ENCODE results near the gene NAP1L1. TPM values are rescaled to one million over a fixed set of nuclear protein-coding genes. Genes with fewer than 3 reads are reported as not detected.
A peak's percentile ranks its signal among the peaks of the same experiment; 100 is the strongest.

Gene NAP1L1
- total RNA-seq, 6 experiments from 2014 or later = 473 to 573 (median 520) TPM

DNA sequence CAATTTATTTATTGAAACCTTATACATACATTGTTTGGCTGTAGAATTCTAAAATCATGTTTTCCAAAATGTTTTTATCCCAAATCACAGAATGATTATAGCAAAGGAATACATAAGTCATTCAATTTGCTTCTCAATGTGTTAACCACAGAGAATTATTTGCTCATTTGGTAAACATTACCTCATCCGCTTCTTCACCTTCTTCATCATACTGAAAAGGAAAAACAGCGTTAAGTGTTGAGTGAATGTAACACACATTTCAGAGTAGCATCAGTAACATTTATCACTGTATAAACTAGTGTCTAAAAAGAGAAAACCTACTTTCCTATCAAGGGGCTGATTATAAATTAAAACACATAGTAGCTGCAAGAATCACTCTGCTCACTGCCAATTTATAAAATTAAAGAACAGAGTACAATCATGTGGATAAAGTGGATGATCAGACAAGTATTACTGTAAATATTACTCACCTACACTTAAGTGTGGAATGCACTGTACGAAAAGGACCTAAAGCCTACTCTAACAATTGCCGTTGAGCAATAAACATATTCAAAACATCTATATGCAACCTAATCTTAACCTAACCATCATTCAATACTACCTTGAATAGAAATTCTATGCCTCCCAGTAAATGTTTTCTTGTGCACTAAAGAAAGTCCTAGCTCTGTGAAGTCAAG, 34.8 kb downstream of the NAP1L1 start:
- H3K27ac Mint-ChIP-seq = no peak overlapping the region
- TF ChIP-seq, protein P1, sequence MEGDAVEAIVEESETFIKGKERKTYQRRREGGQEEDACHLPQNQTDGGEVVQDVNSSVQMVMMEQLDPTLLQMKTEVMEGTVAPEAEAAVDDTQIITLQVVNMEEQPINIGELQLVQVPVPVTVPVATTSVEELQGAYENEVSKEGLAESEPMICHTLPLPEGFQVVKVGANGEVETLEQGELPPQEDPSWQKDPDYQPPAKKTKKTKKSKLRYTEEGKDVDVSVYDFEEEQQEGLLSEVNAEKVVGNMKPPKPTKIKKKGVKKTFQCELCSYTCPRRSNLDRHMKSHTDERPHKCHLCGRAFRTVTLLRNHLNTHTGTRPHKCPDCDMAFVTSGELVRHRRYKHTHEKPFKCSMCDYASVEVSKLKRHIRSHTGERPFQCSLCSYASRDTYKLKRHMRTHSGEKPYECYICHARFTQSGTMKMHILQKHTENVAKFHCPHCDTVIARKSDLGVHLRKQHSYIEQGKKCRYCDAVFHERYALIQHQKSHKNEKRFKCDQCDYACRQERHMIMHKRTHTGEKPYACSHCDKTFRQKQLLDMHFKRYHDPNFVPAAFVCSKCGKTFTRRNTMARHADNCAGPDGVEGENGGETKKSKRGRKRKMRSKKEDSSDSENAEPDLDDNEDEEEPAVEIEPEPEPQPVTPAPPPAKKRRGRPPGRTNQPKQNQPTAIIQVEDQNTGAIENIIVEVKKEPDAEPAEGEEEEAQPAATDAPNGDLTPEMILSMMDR (IDR thresholded peaks at IDR 0.05) = no peak
- no peaks in the 10 kb centered on the region for H3K27me3 Mint-ChIP-seq (ENCODE audit: insufficient read depth)
- no peaks in the 10 kb centered on the region for H3K9me3 Mint-ChIP-seq
- peaks cover 21% of the 10 kb centered on the region for H3K4me1 Mint-ChIP-seq (ENCODE audit: low read depth)
- DNase-seq = no peak
- H3K4me3 Mint-ChIP-seq = no peak overlapping the region
- peaks cover 54% of the 10 kb centered on the region for H3K36me3 Mint-ChIP-seq (ENCODE audit: low read depth)

DNA sequence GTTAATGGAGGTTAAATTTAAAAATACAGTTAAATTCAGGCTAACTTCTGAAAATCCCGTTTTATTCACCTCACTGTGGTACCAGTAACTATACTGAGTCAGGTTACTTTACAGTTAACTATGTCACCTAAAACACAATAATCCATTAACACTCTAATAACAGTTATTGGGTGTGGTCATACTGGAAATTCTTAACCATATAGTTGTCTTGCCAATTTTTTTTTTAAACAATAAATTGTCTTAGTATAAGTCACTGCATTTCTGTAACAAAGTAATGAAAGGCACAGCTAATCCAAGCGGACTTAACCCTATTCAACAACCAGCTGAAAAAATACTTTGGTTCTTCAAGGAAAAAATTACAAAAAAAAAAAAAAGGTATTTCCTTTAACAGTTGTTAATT, 36.7 kb downstream of the NAP1L1 start:
- no peak overlapping the region for H3K4me3 Mint-ChIP-seq
- H3K4me1 Mint-ChIP-seq (ENCODE audit: low read depth) = peaks cover 16% of the 10 kb centered on the region
- H3K36me3 Mint-ChIP-seq (ENCODE audit: low read depth) = peaks cover 50% of the 10 kb centered on the region
- H3K27ac Mint-ChIP-seq = no peak overlapping the region
- H3K27me3 Mint-ChIP-seq (ENCODE audit: insufficient read depth) = no peaks in the 10 kb centered on the region
- TF ChIP-seq, protein P1 (IDR thresholded peaks at IDR 0.05) = no peak
- no peak for DNase-seq
- H3K9me3 Mint-ChIP-seq = no peaks in the 10 kb centered on the region

DNA sequence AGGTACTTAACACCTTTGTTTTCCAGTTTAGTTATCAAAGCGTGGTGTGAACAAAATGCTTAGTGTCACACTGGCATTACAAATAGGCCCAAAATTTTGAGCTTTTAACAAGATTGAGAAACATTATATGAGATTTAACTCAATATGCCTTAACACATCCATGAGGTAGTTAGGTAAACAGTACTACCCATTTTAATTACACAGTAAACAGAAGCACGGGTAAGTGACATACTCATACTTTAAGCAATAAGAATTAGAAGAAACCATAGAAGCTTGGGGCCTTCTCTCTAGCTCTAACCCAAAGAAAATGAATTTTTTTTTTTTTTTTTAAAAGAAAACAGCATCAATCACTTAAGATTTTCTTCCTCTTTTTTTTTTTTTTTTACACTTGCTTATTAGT, 37.4 kb downstream of the NAP1L1 start:
- Mint-ChIP-seq H3K36me3 (ENCODE audit: low read depth) (peaks cover 45% of the 10 kb centered on the region), H3K27me3 (ENCODE audit: insufficient read depth) (no peaks in the 10 kb centered on the region), H3K4me1 (ENCODE audit: low read depth) (peaks cover 9% of the 10 kb centered on the region), H3K27ac (peak overlapping the region; percentile 12; the same call in 1 of the 2 replicates), H3K4me3 (no peak overlapping the region), H3K9me3 (no peaks in the 10 kb centered on the region)
- TF ChIP-seq, protein P1 (IDR thresholded peaks at IDR 0.05) = no peak
- no peak for DNase-seq

DNA sequence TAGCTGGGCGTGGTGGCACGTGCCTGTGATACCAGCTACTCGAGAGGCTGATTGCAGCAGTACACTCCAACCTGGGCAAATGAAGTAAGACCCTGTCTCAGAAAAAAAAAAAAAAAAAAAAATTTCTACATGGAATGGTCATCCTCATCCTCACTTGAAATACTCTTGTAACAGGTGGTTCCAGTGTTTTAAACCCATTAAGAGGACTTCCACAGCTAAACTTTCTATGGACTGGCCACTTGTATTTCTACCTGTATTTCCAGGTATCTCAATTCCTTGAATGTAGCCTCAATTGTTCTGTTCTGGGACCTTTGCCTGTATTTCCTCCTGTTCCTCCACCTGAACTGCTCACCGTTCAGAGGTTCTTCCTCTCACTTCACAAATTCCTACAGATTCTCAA, 41.1 kb downstream of the NAP1L1 start:
- Mint-ChIP-seq H3K27ac (no peak overlapping the region), H3K27me3 (ENCODE audit: insufficient read depth) (no peaks in the 10 kb centered on the region)
- DNase-seq = no peak

DNA sequence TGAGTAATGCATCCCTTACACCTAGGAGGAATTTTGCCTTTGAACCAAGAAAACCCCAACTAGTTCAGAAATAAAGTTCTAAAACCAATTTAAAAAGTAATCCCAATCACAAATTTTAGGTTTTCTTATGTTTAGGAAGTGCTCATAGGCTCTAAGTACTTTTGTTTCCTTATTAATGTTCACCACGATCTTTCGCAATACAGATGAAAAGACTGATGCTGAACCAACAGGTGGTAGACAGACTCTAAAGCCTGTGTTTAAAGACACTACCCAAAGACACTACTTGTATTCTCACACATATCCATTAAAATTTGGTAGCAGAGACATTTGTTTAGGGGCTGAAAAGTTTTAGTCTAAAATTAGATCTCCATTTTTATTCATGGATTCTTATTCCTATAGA, 42.3 kb downstream of the NAP1L1 start:
- peaks cover 33% of the 10 kb centered on the region for H3K4me1 Mint-ChIP-seq (ENCODE audit: low read depth)
- 0 out of 2 replicates have a peak overlapping the region, but pooled peaks have one; percentile 7 for H3K27ac Mint-ChIP-seq
- H3K4me3 Mint-ChIP-seq = no peak overlapping the region
- DNase-seq = no peak
- TF ChIP-seq, protein P1 (IDR thresholded peaks at IDR 0.05) = no peak
- no peaks in the 10 kb centered on the region for H3K9me3 Mint-ChIP-seq
- H3K27me3 Mint-ChIP-seq (ENCODE audit: insufficient read depth) = no peaks in the 10 kb centered on the region
- peaks cover 22% of the 10 kb centered on the region for H3K36me3 Mint-ChIP-seq (ENCODE audit: low read depth)

More for the DNA sequence above, 41.1 kb downstream of the NAP1L1 start:
- TF ChIP-seq, protein P1 (IDR thresholded peaks at IDR 0.05) = no peak
- Mint-ChIP-seq H3K4me1 (ENCODE audit: low read depth) (peaks cover 27% of the 10 kb centered on the region), H3K4me3 (no peak overlapping the region), H3K36me3 (ENCODE audit: low read depth) (peaks cover 26% of the 10 kb centered on the region), H3K9me3 (no peaks in the 10 kb centered on the region)

All from HFFc6 (cell line).